Spleen (tissue), 11 donors: ENCODE results near the gene FIGN. TPM values are rescaled to one million over a fixed set of nuclear protein-coding genes. Genes with fewer than 3 reads are reported as not detected.

Experiments
- DNase-seq: peaks from one replicate; pipeline ENCODE4 v3.0.0-alpha.2; 2020
- H3K27ac ChIP-seq, 8 donors: fragments of 200-600 bp; sonication (generic) in 7 of 8; 1 replicate in 4 of 8; 2 replicates in 4 of 8; pipeline versions ENCODE4 v1.5.0 to v1.8.0; 2016 to 2021; ENCODE audit warnings: inconsistent platforms in 4 of 8, mild to moderate bottlenecking in 4 of 8, moderate library complexity in 1 of 8
- H3K27me3 ChIP-seq, 7 donors: fragments of 200-600 bp; sonication (generic) in 6 of 7; replicated peaks in 1 of 7; 1 replicate in 4 of 7; 2 replicates in 3 of 7; pipeline versions ENCODE4 v1.5.0 to v1.8.0; 2016 to 2021; ENCODE audit warnings: inconsistent platforms in 3 of 7, mild to moderate bottlenecking in 1 of 7
- H3K36me3 ChIP-seq, 6 donors: fragments of 200-600 bp; sonication (generic) in 5 of 6; 1 replicate in 4 of 6; 2 replicates in 2 of 6; pipeline versions ENCODE4 v1.5.0 to v1.8.0; 2016 to 2021; ENCODE audit warnings: inconsistent platforms in 2 of 6
- H3K4me1 ChIP-seq, 6 donors: fragments of 200-600 bp; sonication (generic) in 5 of 6; 1 replicate in 3 of 6; 2 replicates in 3 of 6; pipeline versions ENCODE4 v1.5.0 to v1.8.0; 2016 to 2021; ENCODE audit warnings: inconsistent platforms in 3 of 6
- H3K4me3 ChIP-seq, 8 donors: fragments of 200-600 bp; sonication (generic) in 7 of 8; 1 replicate in 4 of 8; 2 replicates in 4 of 8; pipeline versions ENCODE4 v1.5.0 to v1.8.0; 2016 to 2021; ENCODE audit warnings: inconsistent platforms in 4 of 8, mild to moderate bottlenecking in 4 of 8, moderate library complexity in 2 of 8
- H3K9me3 ChIP-seq, 8 donors: fragments of 200-600 bp; sonication (generic) in 7 of 8; 1 replicate in 4 of 8; 2 replicates in 4 of 8; pipeline versions ENCODE4 v1.5.0 to v1.8.0; 2016 to 2021; ENCODE audit warnings: inconsistent platforms in 4 of 8
- CTCF ChIP-seq, 11 experiments: fragments of 200-600 bp in 7 of 11; fragments of 450-650 bp in 4 of 11; sonication (generic) in 4 of 11; IDR thresholded peaks in 8 of 11; conservative IDR thresholded peaks in 3 of 11; 1 replicate in 7 of 11; 2 replicates in 4 of 11; pipeline versions ENCODE4 v1.4.0 to v1.8.0; 2016 to 2021; ENCODE audit warnings: antibody characterized with exemption in 11 of 11, inconsistent platforms in 4 of 11, mild to moderate bottlenecking in 1 of 11
- POLR2A ChIP-seq, 3 donors: fragments of 450-650 bp; IDR thresholded peaks; one replicate each; pipeline ENCODE4 v1.5.1; 2017; ENCODE audit warnings: antibody characterized with exemption in 3 of 3, mild to moderate bottlenecking in 1 of 3
- POLR2AphosphoS5 ChIP-seq, 3 donors: sonication (generic); formaldehyde crosslinking; IDR thresholded peaks; one replicate each; pipeline ENCODE4 v1.5.1; 2017; ENCODE audit warnings: antibody characterized with exemption in 3 of 3
- WGBS, 5 donors: extraction: QIAGEN DNeasy Blood & Tissue Kit in 3 of 5; methylation state at CpG; one replicate each; pipeline versions ENCODE4 v1.1.5 to v1.1.7; 2013 to 2018; 5-methylcytosine and 5-hydroxymethylcytosine counted together
- intact Hi-C: fragments of 100-400 bp; cut with DNase I; formaldehyde crosslinking; loops from one replicate; pipeline ENCODE4 v1.15.0; 2023; ENCODE audit warnings: low total_unique reads
- polyA plus RNA-seq, 3 donors: library from polyadenylated mRNA; stranded (reverse); fragments of 200-250 nt; gene quantifications; one replicate each; pipeline ENCODE4 v1.2.1, GENCODE V29; 2013
- total RNA-seq, 7 donors: library from RNA; depleted of rRNA in 3 of 7; stranded (reverse); fragments of >200 nt in 3 of 7; fragmentation: NEBNext Ultra II Directional in 4 of 7; extraction: Animal tissue kit (Norgen Biotek cat#: 25700) in 4 of 7; gene quantifications; one replicate each; pipeline versions ENCODE4 v1.1.0 to v1.2.1, GENCODE V29; 2016 to 2021
- donor health status: healthy with polysubstance abuse.
- donor health status: DM: no; HTN: no; CAD: no; lungs with moderate emphysema.
- donor health status: DM: no; HTN: no; CAD: no.
- donor health status: Bipolar disorder and iron deficiency.
- donor health status: healthy.
- donor health status: DM: no; HTN: no; CAD: no.
- donor health status: DM: yes; HTN: yes; CAD: no.

FIGN gene
- total and polyA plus RNA-seq, 10 donors = 0.50 to 22.6 (median 8.6) TPM

GRCh38 chr2:163551616-163552373, 184.0 kb downstream of the FIGN start:
- no peaks in the 10 kb centered on the region for H3K4me1 ChIP-seq
- no peak overlapping the region for H3K27ac ChIP-seq
- no peaks in the 10 kb centered on the region for H3K27me3 ChIP-seq
- WGBS, 5 donors = 81 to 92% (median 86%) methylated on average over 3 of the region's 3 CpGs
- no peaks in the 10 kb centered on the region for H3K36me3 ChIP-seq
- DNase-seq = no peak
- intact Hi-C loops = no loop called here
- peaks cover 0 to 5% (median 0%) of the 10 kb centered on the region in 8 donors for H3K9me3 ChIP-seq
- no peak overlapping the region for H3K4me3 ChIP-seq
- no peak for TF ChIP-seq POLR2A (IDR thresholded peaks at IDR 0.05)
- TF ChIP-seq POLR2AphosphoS5 (IDR thresholded peaks at IDR 0.05) = no peak
- TF ChIP-seq CTCF (IDR thresholded peaks at IDR 0.05 in 8 of 11, conservative IDR thresholded peaks at IDR 0.05 in 3 of 11) = no peak

- TF ChIP-seq CTCF (IDR thresholded peaks at IDR 0.05 in 8 of 11, conservative IDR thresholded peaks at IDR 0.05 in 3 of 11) = no peak
- TF ChIP-seq POLR2A (IDR thresholded peaks at IDR 0.05) = no peak
- no peak for TF ChIP-seq POLR2AphosphoS5 (IDR thresholded peaks at IDR 0.05)
- no peak overlapping the region for H3K4me3 ChIP-seq
- 85 to 93% (median 89%) methylated on average over 3 of the region's 3 CpGs for WGBS, 5 donors
- intact Hi-C loops = no loop called here
- no peak overlapping the region for H3K27ac ChIP-seq
- no peak for DNase-seq
- H3K9me3 ChIP-seq = peaks cover 0 to 9% (median 0%) of the 10 kb centered on the region in 8 donors
- no peaks in the 10 kb centered on the region for H3K36me3 ChIP-seq
- H3K4me1 ChIP-seq = no peaks in the 10 kb centered on the region
- no peaks in the 10 kb centered on the region for H3K27me3 ChIP-seq
These were observed 186.8 kb downstream of the FIGN start for GRCh38 chr2:163548970-163549369.
